ENCODE data around the gene ARHGAP4. TPM values are rescaled to one million over a fixed set of nuclear protein-coding genes. Genes with fewer than 3 reads are reported as not detected.

Gene ARHGAP4
- total RNA-seq, 1 donor, result 3.0 TPM

DNA sequence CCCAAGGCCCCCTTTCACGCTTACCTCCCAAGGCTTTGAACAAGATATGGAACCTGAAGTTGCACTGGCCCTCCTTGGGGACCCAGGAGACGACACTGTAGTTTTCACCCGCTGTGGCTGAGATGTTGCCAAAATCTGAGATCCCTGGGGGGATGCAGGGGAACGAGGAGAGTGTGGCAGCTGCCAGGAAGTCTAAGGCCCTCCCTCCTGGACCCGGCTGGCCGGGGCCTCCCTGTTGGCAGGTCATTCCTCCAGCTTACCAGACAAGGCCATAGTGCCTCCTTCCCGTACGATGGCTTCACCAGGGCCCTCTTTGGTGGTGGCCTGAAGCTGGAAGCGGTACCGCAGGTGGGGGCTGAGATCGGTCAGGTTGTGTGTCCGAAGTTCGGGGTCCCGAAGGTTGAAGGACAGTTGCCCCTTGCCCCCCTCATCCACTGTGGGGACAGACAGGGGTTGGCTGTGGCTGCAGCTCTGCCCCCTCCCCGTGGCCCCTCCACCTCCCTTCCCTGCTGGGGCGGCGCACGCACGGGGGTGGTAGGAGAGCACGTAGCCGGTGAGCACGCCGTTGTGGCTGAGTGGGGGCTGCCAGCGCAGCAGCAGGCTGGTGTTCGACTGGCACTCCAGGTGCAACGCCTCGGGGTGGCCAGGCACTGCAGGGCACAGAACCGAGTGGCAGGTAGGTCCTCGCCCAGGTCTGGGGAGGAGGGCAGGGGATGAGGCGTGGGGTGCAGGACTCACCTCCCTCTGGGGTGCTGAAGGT lies 61.3 kb downstream of the ARHGAP4 start:
- no peak for DNase-seq (ENCODE audit: low read depth)
- TF ChIP-seq, protein P1, sequence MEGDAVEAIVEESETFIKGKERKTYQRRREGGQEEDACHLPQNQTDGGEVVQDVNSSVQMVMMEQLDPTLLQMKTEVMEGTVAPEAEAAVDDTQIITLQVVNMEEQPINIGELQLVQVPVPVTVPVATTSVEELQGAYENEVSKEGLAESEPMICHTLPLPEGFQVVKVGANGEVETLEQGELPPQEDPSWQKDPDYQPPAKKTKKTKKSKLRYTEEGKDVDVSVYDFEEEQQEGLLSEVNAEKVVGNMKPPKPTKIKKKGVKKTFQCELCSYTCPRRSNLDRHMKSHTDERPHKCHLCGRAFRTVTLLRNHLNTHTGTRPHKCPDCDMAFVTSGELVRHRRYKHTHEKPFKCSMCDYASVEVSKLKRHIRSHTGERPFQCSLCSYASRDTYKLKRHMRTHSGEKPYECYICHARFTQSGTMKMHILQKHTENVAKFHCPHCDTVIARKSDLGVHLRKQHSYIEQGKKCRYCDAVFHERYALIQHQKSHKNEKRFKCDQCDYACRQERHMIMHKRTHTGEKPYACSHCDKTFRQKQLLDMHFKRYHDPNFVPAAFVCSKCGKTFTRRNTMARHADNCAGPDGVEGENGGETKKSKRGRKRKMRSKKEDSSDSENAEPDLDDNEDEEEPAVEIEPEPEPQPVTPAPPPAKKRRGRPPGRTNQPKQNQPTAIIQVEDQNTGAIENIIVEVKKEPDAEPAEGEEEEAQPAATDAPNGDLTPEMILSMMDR (IDR thresholded peaks at IDR 0.05; ENCODE audit: insufficient read depth, low read depth, low read length), result no peak
- no peak overlapping the region for H3K4me3 ChIP-seq (ENCODE audit: low read depth, low read length)

DNA sequence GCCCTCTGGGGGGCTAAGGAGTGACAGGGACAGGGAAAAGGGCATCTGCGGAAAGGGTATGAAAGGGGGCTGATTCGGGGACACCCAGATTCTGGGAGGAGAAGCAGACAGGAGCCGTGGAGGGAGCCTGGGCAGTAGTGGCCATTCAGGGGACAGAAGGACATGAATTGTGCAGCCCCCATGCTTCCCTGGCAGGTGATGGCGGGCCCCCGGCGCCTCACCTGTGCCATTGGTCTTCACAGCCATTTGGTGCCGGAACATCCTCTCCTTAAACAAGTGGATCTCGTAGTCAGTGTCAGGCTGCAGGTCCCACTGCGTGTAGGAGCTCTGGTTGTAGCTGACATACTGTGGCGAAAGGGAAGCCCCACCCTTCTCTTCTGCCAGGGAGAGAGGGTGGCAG lies 62.0 kb downstream of the ARHGAP4 start:
- TF ChIP-seq, protein P1 (IDR thresholded peaks at IDR 0.05; ENCODE audit: insufficient read depth, low read depth, low read length), result no peak
- no peak for DNase-seq (ENCODE audit: low read depth)
- no peak overlapping the region for H3K4me3 ChIP-seq (ENCODE audit: low read depth, low read length)

DNA sequence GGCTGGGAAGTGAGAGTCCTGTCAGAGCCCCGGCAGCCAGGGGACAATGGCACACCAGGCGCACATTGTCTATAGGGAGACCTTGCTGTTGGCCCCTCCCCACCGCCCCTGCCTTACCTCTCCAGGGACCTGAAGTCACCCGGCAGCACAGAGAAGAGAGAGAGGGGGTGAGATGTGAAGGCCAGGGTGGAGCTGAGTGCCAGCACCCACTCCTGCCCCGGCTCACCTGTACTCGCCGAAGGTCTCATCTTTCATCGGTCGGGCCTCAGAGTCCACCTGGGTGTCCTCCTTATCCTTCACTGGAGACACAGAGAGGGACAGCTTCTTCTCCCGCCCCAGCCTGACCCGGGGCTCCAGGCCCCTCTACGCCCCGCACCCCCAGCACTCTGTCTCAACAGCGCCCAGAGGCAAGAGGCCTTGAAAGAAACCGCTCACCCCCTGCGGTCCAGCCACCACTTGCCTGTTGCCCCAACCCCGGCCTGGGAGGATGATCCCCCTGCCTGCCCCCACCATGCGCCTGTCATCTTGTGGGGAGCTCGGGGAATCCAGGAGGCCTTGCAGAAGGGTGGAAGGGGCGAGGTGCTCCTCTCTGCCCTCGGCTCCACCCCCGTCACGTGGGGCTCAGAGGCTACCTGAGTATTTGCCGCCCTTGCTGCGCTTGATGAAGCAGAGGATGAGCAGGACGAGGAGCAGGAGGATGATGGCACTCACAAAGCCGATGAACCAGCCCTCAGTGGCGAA lies 62.6 kb downstream of the ARHGAP4 start:
- TF ChIP-seq, protein P1 (IDR thresholded peaks at IDR 0.05; ENCODE audit: insufficient read depth, low read depth, low read length), result no peak
- H3K4me3 ChIP-seq (ENCODE audit: low read depth, low read length), result no peak overlapping the region
- no peak for DNase-seq (ENCODE audit: low read depth)

DNA sequence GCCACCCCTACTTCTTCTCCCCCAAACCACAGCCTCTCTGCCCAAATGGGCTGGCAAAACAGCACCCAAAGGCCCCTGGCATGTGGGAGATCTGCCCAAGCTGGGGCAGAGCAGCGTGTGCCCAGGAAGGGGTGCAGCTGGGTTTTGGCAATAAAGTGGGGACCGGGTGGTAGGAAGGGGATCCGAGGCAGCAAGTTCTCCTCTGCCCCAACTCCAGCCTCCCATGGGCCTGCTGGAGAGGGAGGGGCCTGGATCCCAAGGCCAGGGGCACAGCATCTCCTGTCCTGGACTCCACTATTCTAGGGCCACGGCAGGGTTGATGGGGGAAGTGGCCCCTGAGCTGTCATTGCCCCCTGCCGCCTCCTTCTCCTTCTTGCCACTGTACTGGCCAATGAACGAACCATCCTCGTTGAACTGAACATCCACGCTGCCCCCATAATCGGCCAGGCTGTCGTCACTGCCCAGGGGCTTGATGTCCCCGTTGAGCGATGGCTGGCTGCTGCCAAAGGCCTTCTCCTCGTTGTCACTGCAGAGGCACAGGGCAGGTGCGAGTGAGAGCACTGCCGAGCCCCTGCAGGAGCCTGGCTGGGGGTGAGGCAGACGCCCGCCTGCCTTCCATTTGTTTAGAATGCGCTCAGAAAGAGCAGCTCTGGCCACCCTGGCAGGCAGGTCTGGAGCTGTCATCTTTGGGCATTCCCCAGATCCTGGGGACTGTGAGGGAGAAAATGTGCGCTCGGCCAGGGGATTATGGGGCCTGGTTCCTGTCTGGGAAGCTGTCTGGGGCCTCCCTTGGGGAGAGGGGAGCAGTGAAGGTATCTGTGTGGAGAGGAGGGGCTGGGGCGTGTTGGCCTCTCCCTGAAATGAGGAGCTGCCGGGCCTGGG lies 63.5 kb downstream of the ARHGAP4 start:
- no peak for DNase-seq (ENCODE audit: low read depth)
- TF ChIP-seq, protein P1 (IDR thresholded peaks at IDR 0.05; ENCODE audit: insufficient read depth, low read depth, low read length), result no peak
- H3K4me3 ChIP-seq (ENCODE audit: low read depth, low read length), result no peak overlapping the region

DNA sequence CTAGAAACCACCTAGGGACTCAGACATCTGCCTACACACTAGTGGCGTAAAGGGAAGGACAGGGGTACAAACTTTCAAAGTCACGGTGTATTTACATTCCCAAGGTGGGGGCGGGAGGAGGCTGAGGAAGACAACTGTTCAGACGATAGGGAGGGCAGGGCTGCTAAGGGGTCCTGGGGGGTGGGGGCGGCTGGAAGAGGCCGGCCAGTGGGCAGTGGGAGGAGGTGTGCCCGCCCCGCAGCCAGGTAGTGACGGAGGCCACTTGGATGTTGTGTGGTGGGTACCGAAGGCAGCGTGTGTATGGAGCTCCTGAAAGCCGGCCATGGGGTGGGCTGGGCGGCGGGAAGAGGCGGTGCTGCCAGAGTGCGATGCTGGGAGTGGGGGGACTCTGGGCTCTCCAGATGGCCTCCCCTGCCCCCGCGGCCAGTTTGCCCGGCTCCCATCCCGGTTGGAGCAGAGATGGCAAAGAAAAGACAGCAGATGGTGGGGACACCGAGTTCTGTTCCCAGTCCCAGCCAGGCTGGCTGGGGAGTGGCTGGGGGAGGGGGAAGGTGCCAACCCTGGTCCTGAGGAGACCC lies 64.2 kb downstream of the ARHGAP4 start:
- H3K4me3 ChIP-seq (ENCODE audit: low read depth, low read length), result no peak overlapping the region
- TF ChIP-seq, protein P1 (IDR thresholded peaks at IDR 0.05; ENCODE audit: insufficient read depth, low read depth, low read length), result no peak
- no peak for DNase-seq (ENCODE audit: low read depth)

DNA sequence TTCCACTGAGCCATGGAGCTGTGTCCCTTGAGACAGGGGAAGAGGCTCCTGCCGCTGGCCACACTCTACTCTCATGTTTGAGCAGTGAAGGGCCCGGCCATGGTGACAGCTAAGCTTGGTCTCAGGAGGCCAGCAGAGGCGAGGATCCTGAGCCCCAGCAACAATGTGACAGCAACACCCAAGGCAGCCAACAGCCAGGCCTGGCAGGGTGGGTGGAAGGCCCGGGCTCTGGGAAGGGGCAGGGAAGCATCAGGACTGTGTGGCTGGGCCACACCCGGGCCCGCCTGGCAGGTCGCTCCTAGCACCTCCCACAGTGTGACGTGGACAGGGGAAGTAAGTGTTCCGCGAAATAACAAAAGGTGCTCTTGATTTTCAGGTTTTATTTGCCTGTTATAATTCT lies 64.9 kb downstream of the ARHGAP4 start:
- DNase-seq (ENCODE audit: low read depth), result no peak
- H3K4me3 ChIP-seq (ENCODE audit: low read depth, low read length), result no peak overlapping the region
- TF ChIP-seq, protein P1 (IDR thresholded peaks at IDR 0.05; ENCODE audit: insufficient read depth, low read depth, low read length), result no peak

Measured in fibroblast of villous mesenchyme (primary cell).